ENCODE data around the gene ABHD17C. TPM values are rescaled to one million over a fixed set of nuclear protein-coding genes. Genes with fewer than 3 reads are reported as not detected.

Gene ABHD17C
- total RNA-seq, 1 donor from 2014 or later: 4.0 TPM

DNA sequence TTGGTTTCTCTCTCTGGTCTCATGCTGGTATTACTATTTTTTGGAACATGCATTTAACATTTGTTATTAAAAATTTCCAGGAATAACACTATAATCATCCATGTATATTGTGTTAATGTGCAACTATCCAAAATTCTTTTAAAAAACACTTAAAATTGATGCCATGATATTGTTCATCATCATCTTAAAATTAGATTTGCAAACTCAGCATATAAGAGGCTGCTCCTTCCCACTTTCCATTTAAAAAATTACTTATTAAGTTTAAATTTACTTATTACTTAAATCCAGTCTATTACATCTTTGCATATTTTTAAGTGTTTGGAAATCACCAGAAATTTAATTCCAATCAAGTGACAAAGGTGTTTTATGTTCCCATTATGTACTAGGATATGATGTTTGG, 5.8 kb upstream of the ABHD17C start:
- DNase-seq (ENCODE audit: low read depth in 2 of 2): no peak

DNA sequence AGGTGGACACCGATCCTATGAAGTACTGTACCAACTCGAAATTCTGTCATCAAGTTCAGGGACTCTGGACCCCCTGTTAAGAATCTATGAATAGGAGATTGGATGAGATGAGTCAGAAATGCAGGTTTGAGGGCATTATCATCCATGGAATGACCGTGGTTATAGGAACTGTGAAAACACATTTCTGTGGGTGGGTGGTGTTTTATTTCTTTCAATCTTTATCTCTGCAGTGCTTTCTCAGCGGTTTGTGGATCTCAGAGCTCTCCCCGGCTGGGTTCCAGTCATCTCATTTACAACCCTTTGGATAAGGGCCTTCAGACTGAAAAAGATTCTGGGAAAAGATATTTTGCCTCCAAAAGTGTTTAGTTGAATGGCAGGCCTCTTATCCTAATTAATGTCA, 5.4 kb upstream of the ABHD17C start:
- DNase-seq (ENCODE audit: low read depth in 2 of 2): no peak

DNA sequence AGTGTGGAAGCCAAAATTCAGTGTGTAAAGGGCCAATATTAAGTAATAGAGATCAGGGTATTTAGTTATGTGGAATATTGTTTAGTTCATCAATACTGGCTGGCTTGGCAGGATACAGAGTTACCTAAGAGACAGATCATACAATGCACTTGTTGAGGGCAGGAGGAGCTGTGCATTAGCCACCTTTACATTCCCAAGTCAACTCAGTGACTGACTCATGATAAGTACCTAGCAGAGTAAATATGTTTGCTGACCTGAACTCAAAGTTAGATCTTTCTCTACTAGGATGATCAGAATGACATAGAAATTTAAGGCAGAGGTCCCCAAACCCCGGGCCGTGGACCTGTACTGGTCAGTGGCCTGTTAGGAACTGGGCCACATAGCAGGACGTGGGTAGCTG, 3.5 kb upstream of the ABHD17C start:
- DNase-seq (ENCODE audit: low read depth in 2 of 2): no peak

DNA sequence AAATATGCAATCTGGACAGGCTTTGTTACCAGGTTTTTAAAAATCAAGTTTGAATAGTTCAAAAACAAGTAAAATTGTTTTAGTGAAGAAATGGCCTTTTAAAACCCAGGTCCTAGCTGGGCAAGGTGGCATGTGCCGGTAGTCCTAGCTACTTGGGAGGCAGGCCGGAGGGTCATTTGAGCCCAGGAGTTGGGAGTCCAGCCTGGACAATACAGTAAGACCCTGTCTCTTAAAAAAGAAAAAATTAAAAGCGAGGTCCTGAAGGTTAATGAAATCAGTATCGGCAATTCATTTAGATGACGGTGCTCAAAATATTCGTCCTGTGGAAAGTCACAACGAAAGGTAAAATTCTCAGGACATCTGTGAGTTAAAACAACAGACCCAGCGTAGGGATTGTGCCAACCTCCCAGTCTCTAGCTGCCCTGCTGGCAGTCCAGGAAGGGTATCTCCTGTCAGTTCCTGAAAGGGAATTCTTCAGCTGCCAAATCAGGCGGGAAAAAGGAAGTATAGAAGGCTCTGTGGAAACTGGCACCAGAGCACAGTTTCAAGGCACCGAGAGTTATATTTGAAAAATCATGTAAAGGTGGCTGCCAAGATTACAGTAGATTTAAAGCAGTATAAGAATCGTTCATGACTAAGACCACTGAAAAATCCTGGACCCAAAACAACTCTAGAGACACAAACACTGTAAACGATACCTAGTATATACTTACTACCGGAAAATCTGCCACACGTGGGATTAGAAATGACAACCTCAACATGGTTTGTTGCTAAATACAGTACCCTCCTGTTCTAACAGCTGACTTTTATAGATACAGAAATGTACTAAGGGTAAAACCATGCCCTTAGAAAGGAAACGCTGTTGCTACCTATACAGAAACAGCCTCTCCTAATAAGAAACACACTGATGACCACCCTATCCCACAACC, 1.2 kb upstream of the ABHD17C start:
- peak; percentile 13 to 53 for DNase-seq (ENCODE audit: low read depth in 2 of 2)

- no peak for DNase-seq (ENCODE audit: low read depth in 2 of 2)
These were observed 455 bp upstream of the ABHD17C start for GRCh38 chr15:80694611-80695098.

GRCh38 chr15:80695911-80696661, 976 bp downstream of the ABHD17C start:
- peak; percentile 13 to 47 for DNase-seq (ENCODE audit: low read depth in 2 of 2)

DNA sequence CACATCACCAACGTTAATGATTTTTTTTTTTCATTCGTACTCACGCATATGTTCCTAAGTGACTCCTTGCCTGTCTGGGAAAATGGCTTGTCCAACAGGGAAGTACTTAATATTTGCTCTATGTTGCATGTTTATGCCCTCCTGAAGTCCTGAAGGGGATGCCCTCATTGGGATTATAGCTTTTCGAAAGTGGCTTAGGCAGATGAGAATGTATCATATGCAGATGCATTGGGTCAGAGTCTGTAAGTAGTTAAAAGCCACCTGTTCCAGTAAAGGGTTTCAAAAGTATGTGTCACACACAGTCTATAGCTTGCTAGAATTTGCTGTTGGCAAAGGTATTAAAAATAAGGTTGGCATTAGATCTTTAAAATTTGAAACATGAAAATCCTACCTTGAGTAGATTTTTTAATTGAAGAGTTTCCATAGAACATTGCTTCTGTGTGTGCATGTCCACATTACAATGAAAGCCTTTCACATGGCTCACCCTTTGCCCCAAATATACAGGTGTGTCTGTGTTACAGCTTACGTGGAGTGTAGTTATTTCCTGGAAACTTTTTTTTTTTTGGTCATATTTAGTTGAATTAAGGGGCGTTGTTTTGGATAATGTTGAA, 2.1 kb downstream of the ABHD17C start:
- no peak for DNase-seq (ENCODE audit: low read depth in 2 of 2)

GRCh38 chr15:80698676-80699075, 3.6 kb downstream of the ABHD17C start:
- no peak for DNase-seq (ENCODE audit: low read depth in 2 of 2)

GRCh38 chr15:80699981-80700380, 4.9 kb downstream of the ABHD17C start:
- DNase-seq (ENCODE audit: low read depth in 2 of 2): no peak

DNA sequence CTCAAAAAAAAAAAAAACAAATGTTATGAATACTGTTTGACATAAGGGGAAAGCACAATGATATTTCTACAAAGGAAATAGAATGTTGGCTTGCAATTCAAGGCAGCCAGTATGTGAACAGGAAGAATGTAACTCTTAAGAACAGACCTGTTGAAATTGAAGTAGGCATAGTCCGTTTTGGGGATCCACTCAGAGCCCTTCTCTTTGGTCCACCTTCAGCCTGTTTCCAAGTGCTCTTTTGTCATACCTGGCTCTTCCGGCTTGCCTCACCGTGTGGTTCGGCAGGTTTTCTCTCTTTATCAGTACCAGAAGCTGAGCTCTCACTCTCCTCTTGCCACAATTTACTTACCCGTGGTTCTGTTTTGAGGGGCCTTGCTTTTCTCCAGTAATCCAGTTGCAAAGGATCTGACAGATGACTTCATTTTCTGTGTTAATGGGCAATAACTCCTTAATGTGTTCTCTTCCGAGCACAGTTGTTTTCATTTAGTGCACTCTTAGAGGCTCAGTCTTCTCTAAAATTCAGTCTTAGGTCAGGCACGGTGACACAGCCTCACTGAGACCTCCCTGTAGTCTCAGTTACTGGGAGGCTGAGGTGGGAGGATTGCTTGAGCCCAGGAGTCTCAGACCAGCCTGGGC, 6.7 kb downstream of the ABHD17C start:
- no peak for DNase-seq (ENCODE audit: low read depth in 2 of 2)

GRCh38 chr15:80703081-80703480, 8.0 kb downstream of the ABHD17C start:
- DNase-seq (ENCODE audit: low read depth in 2 of 2): no peak

- DNase-seq (ENCODE audit: low read depth in 2 of 2): no peak
These were observed 8.9 kb downstream of the ABHD17C start for GRCh38 chr15:80703965-80704364.

DNA sequence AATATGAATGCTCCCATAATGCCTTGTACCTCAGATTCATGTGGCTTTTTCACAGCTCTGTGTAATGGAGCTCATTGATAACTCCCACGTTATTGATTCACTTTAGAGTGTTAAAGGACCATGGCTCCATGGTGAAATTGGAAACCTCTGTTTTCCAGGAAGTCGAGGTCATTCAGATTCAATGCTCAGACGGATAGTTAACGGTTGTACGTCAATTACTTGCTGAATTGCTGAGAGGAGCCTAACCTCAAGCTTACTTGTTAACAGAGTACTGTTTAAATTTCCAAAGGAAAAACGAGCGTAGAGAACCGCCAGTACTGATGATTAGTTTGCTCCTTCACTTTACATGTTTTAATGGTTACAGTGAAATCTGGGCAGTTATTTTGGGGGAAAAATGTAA, 11.1 kb downstream of the ABHD17C start:
- no peak for DNase-seq (ENCODE audit: low read depth in 2 of 2)

GRCh38 chr15:80709542-80709941, 14.4 kb downstream of the ABHD17C start:
- no peak for DNase-seq (ENCODE audit: low read depth in 2 of 2)

DNA sequence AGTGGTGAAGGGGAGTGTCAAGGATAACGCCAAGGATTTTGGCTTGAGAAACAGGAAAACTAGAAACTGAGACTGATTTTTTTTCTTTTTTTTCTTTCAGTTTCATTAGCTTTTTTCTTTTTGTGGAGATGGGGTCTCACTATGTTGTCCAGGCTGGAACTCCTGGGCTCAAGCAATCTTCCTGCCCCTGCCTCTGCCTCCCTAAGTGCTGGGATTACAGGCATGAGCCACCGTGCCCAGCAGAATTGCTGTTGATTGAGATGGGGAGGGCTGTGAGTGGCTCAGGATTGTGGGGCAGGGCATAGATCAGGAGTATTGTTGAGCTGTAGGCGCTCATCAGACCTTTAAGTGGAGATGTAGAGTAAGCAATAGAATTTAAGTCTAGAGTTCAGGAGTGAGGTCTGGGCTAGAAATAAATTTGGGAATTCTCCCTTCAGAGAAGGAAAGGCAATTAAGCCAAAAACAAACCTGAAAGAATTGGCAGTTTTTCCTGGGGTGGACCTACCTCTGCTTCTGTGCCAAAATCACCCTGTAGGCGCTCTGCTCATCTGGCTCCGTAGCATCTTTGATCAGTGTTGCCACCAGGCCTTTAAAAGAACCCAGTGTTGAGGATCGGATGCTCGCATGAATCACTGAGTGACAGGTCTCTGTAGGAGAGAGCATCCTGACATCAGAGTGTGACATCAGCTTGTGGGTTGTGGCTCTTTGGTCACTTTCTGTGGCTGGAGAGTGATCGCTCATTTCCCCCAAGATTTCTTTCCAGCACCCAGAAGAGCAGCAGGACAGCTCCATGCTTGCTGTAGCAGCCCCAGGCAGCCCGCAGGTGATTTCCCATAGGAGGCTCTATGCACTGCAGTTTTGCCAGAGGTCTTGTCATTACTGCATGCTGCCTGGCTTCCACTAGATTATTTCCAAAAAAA, 15.8 kb downstream of the ABHD17C start:
- peak in 1 of 2 donors; percentile 17 for DNase-seq (ENCODE audit: low read depth in 2 of 2)

GRCh38 chr15:80711886-80712285, 16.8 kb downstream of the ABHD17C start:
- DNase-seq (ENCODE audit: low read depth in 2 of 2): no peak

DNA sequence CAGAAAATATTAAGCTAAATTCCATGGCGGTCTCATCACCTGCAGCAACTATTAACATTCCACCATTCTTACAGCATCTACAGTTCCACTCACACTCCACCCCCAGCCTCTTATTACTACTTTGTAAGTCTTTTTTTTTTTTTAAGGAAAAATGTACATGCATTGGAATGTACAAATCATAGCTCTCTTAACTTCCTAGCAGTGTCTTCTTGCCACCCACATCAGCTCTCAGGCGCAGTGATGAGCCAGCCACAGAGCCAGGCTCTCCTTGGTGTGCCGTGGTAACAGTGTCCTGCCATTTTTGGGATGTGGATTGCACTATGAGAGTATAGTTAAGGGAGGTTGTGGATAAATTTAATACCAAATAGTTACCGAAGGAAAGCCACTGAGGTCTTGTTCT, 17.8 kb downstream of the ABHD17C start:
- DNase-seq (ENCODE audit: low read depth in 2 of 2): no peak

GRCh38 chr15:80721476-80721875, 26.4 kb downstream of the ABHD17C start:
- no peak for DNase-seq (ENCODE audit: low read depth in 2 of 2)

GRCh38 chr15:80722811-80723210, 27.7 kb downstream of the ABHD17C start:
- DNase-seq (ENCODE audit: low read depth in 2 of 2): no peak

DNA sequence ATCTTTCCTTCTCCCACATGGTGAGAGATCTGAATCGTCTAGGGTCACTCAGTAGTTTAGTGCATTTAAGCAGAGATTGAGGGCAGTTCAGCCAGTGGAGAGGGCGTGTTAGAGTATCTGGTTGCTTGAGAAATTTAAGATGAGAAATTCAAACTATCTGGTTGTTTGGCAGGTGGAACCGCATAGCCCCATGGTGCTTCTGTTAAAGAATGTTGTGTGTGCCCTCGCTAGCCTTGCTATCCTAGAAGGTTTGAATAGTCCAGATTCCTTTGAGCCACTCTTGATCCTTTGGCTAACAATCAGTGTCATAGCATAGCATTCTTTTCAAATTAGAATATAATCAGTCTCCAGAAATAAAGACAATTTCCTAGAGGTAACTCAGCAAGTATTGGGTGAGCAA, 32.1 kb downstream of the ABHD17C start:
- DNase-seq (ENCODE audit: low read depth in 2 of 2): no peak

DNA sequence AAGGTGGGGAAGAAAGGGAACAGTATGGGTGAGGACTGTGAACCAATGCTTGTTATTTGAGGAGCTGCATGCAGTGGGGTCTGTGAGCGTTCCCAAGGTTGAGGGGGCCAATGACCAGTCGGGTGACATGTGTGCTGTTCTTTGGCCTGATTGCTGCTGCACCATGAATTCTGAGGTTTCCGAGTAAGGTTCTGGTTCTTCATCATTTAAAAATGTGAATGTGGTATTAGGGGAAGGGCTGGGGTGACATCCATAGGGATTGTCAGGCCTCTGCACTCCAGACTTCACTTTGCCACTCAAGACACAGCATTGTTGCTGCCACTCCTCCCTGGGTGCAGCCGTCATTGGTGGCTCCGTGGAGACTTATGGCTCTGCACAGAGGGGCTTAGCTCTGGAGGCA, 32.5 kb downstream of the ABHD17C start:
- no peak for DNase-seq (ENCODE audit: low read depth in 2 of 2)

All from lung microvascular endothelial cell (primary cell).